ENCODE results near the gene LRP1. TPM values are rescaled to one million over a fixed set of nuclear protein-coding genes. Genes with fewer than 3 reads are reported as not detected.

Gene LRP1
- total and polyA plus RNA-seq, 4 donors: 87.5 to 375 (median 139) TPM

GRCh38 chr12:57145460-57146059 is 17.3 kb downstream of the LRP1 start:
- peaks cover 17 to 72% (median 57%) of the 10 kb centered on the region in 4 donors for H3K4me1 ChIP-seq (ENCODE audit: control insufficient read depth in 4 of 4, insufficient read depth in 4 of 4, low read length in 3 of 4)
- TF ChIP-seq JUND (IDR thresholded peaks at IDR 0.05) (no peak), MAX (IDR thresholded peaks at IDR 0.05) (no peak), RAD21 (IDR thresholded peaks at IDR 0.05) (peak in 1 of 2 donors; percentile 6), FOXA2 (IDR thresholded peaks at IDR 0.05) (no peak), NR2F2 (IDR thresholded peaks at IDR 0.05) (no peak)
- TF ChIP-seq, protein P1, sequence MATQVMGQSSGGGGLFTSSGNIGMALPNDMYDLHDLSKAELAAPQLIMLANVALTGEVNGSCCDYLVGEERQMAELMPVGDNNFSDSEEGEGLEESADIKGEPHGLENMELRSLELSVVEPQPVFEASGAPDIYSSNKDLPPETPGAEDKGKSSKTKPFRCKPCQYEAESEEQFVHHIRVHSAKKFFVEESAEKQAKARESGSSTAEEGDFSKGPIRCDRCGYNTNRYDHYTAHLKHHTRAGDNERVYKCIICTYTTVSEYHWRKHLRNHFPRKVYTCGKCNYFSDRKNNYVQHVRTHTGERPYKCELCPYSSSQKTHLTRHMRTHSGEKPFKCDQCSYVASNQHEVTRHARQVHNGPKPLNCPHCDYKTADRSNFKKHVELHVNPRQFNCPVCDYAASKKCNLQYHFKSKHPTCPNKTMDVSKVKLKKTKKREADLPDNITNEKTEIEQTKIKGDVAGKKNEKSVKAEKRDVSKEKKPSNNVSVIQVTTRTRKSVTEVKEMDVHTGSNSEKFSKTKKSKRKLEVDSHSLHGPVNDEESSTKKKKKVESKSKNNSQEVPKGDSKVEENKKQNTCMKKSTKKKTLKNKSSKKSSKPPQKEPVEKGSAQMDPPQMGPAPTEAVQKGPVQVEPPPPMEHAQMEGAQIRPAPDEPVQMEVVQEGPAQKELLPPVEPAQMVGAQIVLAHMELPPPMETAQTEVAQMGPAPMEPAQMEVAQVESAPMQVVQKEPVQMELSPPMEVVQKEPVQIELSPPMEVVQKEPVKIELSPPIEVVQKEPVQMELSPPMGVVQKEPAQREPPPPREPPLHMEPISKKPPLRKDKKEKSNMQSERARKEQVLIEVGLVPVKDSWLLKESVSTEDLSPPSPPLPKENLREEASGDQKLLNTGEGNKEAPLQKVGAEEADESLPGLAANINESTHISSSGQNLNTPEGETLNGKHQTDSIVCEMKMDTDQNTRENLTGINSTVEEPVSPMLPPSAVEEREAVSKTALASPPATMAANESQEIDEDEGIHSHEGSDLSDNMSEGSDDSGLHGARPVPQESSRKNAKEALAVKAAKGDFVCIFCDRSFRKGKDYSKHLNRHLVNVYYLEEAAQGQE (IDR thresholded peaks at IDR 0.05): no peak
- H3K9me3 ChIP-seq (ENCODE audit: control insufficient read depth in 4 of 4, low read length in 3 of 4): no peaks in the 10 kb centered on the region
- H3K4me3 ChIP-seq (ENCODE audit: low read depth in 1 of 3, low read length in 3 of 3): no peak overlapping the region
- peak overlapping the region; percentile 22 to 93 for H3K27ac ChIP-seq (ENCODE audit: low read depth in 1 of 2, low read length in 2 of 2)
- no peak for DNase-seq (ENCODE audit: low spot score)
- H3K27me3 ChIP-seq (ENCODE audit: control insufficient read depth in 4 of 4, insufficient read depth in 4 of 4, low read length in 3 of 4): no peaks in the 10 kb centered on the region
- WGBS: 65% methylated on average over 10 of the region's 10 CpGs
- no peak overlapping the region for H3K9ac ChIP-seq (ENCODE audit: low read depth in 1 of 2, low read length in 2 of 2)
- H3K36me3 ChIP-seq (ENCODE audit: control insufficient read depth in 4 of 4, insufficient read depth in 3 of 4, low read depth in 1 of 4, low read length in 3 of 4): peaks cover 20 to 51% (median 41%) of the 10 kb centered on the region in 4 donors

- no peak for DNase-seq (ENCODE audit: low spot score)
- H3K4me3 ChIP-seq (ENCODE audit: low read depth in 1 of 3, low read length in 3 of 3): no peak overlapping the region
- WGBS: 77% methylated on average over 2 of the region's 2 CpGs
- peaks cover 18 to 74% (median 59%) of the 10 kb centered on the region in 4 donors for H3K4me1 ChIP-seq (ENCODE audit: control insufficient read depth in 4 of 4, insufficient read depth in 4 of 4, low read length in 3 of 4)
- H3K27ac ChIP-seq (ENCODE audit: low read depth in 1 of 2, low read length in 2 of 2): peak overlapping the region; percentile 22 to 93
- peaks cover 20 to 51% (median 39%) of the 10 kb centered on the region in 4 donors for H3K36me3 ChIP-seq (ENCODE audit: control insufficient read depth in 4 of 4, insufficient read depth in 3 of 4, low read depth in 1 of 4, low read length in 3 of 4)
- H3K27me3 ChIP-seq (ENCODE audit: control insufficient read depth in 4 of 4, insufficient read depth in 4 of 4, low read length in 3 of 4): no peaks in the 10 kb centered on the region
- TF ChIP-seq GABPA (IDR thresholded peaks at IDR 0.05 in 1 of 2, conservative IDR thresholded peaks at IDR 0.05 in 1 of 2) (no peak), MAX (IDR thresholded peaks at IDR 0.05) (no peak), JUND (IDR thresholded peaks at IDR 0.05) (no peak), TAF1 (conservative IDR thresholded peaks at IDR 0.05) (no peak), ZBTB33 (IDR thresholded peaks at IDR 0.05) (no peak), FOXA1 (IDR thresholded peaks at IDR 0.05) (no peak), HNF4G (IDR thresholded peaks at IDR 0.05) (no peak), NR2F2 (IDR thresholded peaks at IDR 0.05) (no peak), RXRA (IDR thresholded peaks at IDR 0.05) (no peak), FOXA2 (IDR thresholded peaks at IDR 0.05) (no peak), CTCF (IDR thresholded peaks at IDR 0.05; ENCODE audit: low read depth, low read length, missing input control) (no peak), SP1 (IDR thresholded peaks at IDR 0.05) (no peak), RAD21 (IDR thresholded peaks at IDR 0.05) (no peak), HNF4A (conservative IDR thresholded peaks at IDR 0.05) (no peak), ATF3 (IDR thresholded peaks at IDR 0.05) (no peak), YY1 (IDR thresholded peaks at IDR 0.05) (no peak), EGR1 (IDR thresholded peaks at IDR 0.05; ENCODE audit: low read depth in 2 of 2) (no peak)
- TF ChIP-seq, protein P1 (IDR thresholded peaks at IDR 0.05): no peak
- no peak overlapping the region for H3K9ac ChIP-seq (ENCODE audit: low read depth in 1 of 2, low read length in 2 of 2)
- no peaks in the 10 kb centered on the region for H3K9me3 ChIP-seq (ENCODE audit: control insufficient read depth in 4 of 4, low read length in 3 of 4)
Measured at GRCh38 chr12:57146092-57146491, 17.8 kb downstream of the LRP1 start.
